Neutrophil (primary cell): Measurements from ENCODE around the gene CBLB.

Experiments used
- H3K27ac ChIP-seq: fragments of 200-600 bp; sonication (generic); 2 replicates; pipeline ENCODE4 v1.5.1; 2016; ENCODE audit warnings: mild to moderate bottlenecking, moderate library complexity
- H3K27me3 ChIP-seq: fragments of 200-600 bp; sonication (generic); 2 replicates; pipeline ENCODE4 v1.6.0; 2016; ENCODE audit warnings: mild to moderate bottlenecking
- H3K36me3 ChIP-seq: fragments of 200-600 bp; sonication (generic); 2 replicates; pipeline ENCODE4 v1.5.1; 2017
- H3K4me1 ChIP-seq, 2 experiments: fragments of 200-600 bp in 1 of 2; sonication (generic) in 1 of 2; 1 replicate in 1 of 2; 2 replicates in 1 of 2; pipeline versions ENCODE4 v1.5.1 to v1.6.1; 2013 to 2016; ENCODE audit warnings: low read depth in 1 of 2, low read length in 1 of 2, mild to moderate bottlenecking in 1 of 2, moderate library complexity in 1 of 2; ENCODE audit not compliant: control insufficient read depth in 1 of 2, insufficient read depth in 1 of 2
- H3K4me3 ChIP-seq, 2 experiments: fragments of 200-600 bp in 1 of 2; sonication (generic) in 1 of 2; 1 replicate in 1 of 2; 2 replicates in 1 of 2; pipeline ENCODE4 v1.5.1; 2013 to 2016; ENCODE audit warnings: low read depth in 1 of 2, low read length in 1 of 2, mild to moderate bottlenecking in 1 of 2, moderate library complexity in 1 of 2
- H3K9me3 ChIP-seq: fragments of 200-600 bp; sonication (generic); 2 replicates; pipeline ENCODE4 v1.5.1; 2016
- TF ChIP-seq, protein P1 (sequence below): fragments of 200-600 bp; sonication (generic); IDR thresholded peaks from 2 replicates; pipeline ENCODE4 v1.5.1; 2016; ENCODE audit warnings: antibody characterized with exemption

The CBLB gene

DNA sequence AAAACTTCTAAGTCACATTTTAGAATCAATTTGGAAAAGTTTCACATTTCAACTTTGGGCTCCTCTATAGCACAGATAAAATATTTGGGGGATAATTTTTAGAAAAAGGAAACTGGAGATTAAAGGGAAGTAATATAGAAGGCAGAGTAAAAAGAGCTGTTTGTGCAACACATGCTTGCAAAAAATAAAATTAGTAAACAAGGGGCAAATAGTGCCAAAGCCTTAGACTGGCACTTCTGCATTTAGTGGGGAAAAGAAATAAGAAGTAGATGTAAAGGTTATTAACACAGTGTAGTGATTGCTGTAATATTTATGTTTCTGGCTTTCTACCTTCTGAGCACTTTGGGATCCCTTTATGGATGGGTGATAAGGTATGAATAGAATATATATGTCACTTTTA is 246.6 kb downstream of the CBLB start:
- TF ChIP-seq, protein P1, sequence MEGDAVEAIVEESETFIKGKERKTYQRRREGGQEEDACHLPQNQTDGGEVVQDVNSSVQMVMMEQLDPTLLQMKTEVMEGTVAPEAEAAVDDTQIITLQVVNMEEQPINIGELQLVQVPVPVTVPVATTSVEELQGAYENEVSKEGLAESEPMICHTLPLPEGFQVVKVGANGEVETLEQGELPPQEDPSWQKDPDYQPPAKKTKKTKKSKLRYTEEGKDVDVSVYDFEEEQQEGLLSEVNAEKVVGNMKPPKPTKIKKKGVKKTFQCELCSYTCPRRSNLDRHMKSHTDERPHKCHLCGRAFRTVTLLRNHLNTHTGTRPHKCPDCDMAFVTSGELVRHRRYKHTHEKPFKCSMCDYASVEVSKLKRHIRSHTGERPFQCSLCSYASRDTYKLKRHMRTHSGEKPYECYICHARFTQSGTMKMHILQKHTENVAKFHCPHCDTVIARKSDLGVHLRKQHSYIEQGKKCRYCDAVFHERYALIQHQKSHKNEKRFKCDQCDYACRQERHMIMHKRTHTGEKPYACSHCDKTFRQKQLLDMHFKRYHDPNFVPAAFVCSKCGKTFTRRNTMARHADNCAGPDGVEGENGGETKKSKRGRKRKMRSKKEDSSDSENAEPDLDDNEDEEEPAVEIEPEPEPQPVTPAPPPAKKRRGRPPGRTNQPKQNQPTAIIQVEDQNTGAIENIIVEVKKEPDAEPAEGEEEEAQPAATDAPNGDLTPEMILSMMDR: no peak
- H3K36me3 ChIP-seq: no peaks in the 10 kb centered on the region
- H3K27ac ChIP-seq: no peak overlapping the region
- no peak overlapping the region for H3K4me3 ChIP-seq
- no peaks in the 10 kb centered on the region for H3K9me3 ChIP-seq
- H3K4me1 ChIP-seq: no peaks in the 10 kb centered on the region
- H3K27me3 ChIP-seq: no peaks in the 10 kb centered on the region

DNA sequence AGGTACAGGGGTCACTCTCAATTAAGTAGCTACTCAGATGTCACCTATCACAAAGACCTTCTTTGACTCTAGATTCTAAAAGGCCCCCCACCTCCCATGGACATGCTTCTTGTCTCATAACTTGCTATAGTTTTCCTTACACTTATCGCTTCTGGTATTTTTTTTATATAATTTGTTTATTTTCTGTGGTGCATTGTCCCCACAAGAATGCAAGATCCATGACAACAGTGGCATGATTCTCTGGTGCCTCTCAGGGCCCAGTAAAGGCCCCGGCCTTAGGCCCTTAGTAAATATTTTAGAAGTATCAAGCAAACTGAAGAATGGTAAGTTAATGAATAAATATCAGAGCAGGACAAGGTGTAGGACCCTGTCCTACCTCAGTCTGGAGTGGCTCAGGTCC is 248.6 kb downstream of the CBLB start:
- no peaks in the 10 kb centered on the region for H3K9me3 ChIP-seq
- H3K4me1 ChIP-seq: no peaks in the 10 kb centered on the region
- no peak overlapping the region for H3K27ac ChIP-seq
- no peaks in the 10 kb centered on the region for H3K27me3 ChIP-seq
- TF ChIP-seq, protein P1: no peak
- H3K36me3 ChIP-seq: no peaks in the 10 kb centered on the region
- H3K4me3 ChIP-seq: no peak overlapping the region

DNA sequence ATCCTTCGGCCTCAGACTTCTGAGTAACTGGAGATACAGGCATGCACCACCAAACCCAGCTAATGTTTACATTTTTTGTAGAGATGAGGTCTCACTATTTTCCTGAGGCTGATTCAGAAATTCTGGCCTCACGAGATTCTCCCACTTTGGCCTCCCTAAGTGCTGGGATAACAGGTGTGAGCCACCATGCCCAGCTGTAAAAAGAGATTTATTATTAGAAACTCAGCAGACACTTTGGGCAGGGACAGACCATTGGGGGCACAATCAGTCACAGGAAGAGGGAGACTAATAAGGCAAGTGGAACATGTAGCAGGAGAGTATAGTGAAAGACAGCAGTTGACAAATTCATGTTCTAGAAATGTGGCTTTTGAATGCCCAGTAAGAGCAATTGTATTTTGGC is 249.2 kb downstream of the CBLB start:
- H3K4me1 ChIP-seq: no peaks in the 10 kb centered on the region
- no peak overlapping the region for H3K27ac ChIP-seq
- TF ChIP-seq, protein P1: no peak
- no peaks in the 10 kb centered on the region for H3K9me3 ChIP-seq
- no peak overlapping the region for H3K4me3 ChIP-seq
- no peaks in the 10 kb centered on the region for H3K27me3 ChIP-seq
- H3K36me3 ChIP-seq: no peaks in the 10 kb centered on the region

DNA sequence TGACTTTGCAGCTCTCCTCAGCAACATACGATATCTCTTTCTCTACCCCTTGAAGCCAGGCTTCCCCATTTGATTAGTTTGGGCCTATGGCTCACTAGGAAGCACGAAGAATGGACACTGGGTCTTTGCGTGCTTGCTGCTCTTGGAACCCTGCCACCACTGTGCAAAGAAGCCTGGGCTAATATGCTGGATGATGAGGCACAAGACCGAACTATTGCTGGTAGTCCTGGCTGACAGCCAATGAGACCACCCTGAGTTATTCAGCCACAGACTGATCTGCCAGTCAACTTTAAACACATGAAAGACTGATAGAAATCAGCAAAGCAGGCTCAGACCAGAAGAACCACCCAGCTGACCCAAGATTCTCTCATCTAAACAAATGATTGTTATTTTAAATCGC is 250.3 kb downstream of the CBLB start:
- Histone ChIP-seq H3K4me1 (no peaks in the 10 kb centered on the region), H3K36me3 (no peaks in the 10 kb centered on the region), H3K4me3 (no peak overlapping the region), H3K27me3 (no peaks in the 10 kb centered on the region), H3K27ac (no peak overlapping the region), H3K9me3 (no peaks in the 10 kb centered on the region)
- TF ChIP-seq, protein P1: no peak

DNA sequence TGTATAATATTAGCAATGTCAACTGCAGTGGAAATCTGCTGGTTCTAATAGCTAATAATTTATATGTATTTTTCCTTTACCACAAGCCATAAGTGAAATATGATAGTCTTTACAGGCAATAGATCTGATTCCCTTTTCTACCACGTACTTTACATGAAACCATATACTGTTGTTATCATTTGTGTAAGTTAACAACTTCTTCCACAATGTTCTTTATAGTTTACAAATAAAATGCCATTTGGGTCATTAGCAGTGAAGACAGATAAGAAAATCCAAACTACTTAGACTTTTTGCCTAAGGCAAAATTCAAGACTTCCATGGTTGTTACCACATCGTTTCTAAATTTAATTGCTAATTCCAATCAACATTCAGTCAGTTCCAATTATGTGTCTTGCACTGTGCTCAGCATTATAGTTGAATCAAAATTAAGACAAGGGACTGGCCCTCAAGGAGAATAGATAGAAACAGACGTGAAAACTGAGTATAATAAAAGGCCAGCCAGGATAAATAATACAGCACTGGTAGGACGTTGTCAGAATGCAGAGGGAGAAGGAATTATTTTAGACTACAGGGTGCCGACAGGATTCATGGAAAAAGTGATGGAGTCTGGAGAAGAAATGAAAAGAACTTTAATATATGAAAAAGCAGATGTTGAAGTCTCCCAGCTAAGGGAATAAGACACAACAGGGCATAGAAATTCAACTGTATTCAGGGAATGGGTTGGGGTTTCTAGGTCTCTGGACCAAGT is 252.3 kb downstream of the CBLB start:
- Histone ChIP-seq H3K27ac (no peak overlapping the region), H3K27me3 (no peaks in the 10 kb centered on the region), H3K36me3 (no peaks in the 10 kb centered on the region), H3K4me3 (no peak overlapping the region), H3K9me3 (no peaks in the 10 kb centered on the region), H3K4me1 (no peaks in the 10 kb centered on the region)
- TF ChIP-seq, protein P1: no peak
